Activated T-cell treated with anti-CD3 and anti-CD28 coated beads, Interleukin-2, amount 50 U/mL, for 48 hours (primary cell): ENCODE data around the gene NPHP4.
A peak's percentile ranks its signal among the peaks of the same experiment; 100 is the strongest.

ENCODE experiments used
- DNase-seq, 2 experiments: peaks; one replicate each; pipeline ENCODE4 v3.0.0-alpha.2; 2020

The NPHP4 gene

GRCh38 chr1:5992026-5992813 lies at the start of gene NPHP4:
TSS of gene NPHP4 (minus strand) at chr1:5992425. CDS start at chr1:5986289, 6,136 bp downstream.
- DNase-seq: peak; percentile 99 to 100

- DNase-seq: peak; percentile 49 to 51
Observed at GRCh38 chr1:6041432-6042062, 49.3 kb upstream of the NPHP4 start.

- no peak for DNase-seq
Observed at GRCh38 chr1:6040861-6041415, 48.7 kb upstream of the NPHP4 start.

- no peak for DNase-seq
Observed at GRCh38 chr1:6040444-6040843, 48.2 kb upstream of the NPHP4 start.

- no peak for DNase-seq
Observed at GRCh38 chr1:6039031-6039430, 46.8 kb upstream of the NPHP4 start.

GRCh38 chr1:6038603-6039002 lies 46.4 kb upstream of the NPHP4 start:
- no peak for DNase-seq

- DNase-seq: peak in 1 of 2 experiments; percentile 46
Observed at GRCh38 chr1:6037338-6037762, 45.1 kb upstream of the NPHP4 start.

- no peak for DNase-seq
Observed at GRCh38 chr1:6035719-6036118, 43.5 kb upstream of the NPHP4 start.

GRCh38 chr1:6035303-6035702 lies 43.1 kb upstream of the NPHP4 start:
- DNase-seq: no peak

GRCh38 chr1:6034750-6035096 lies 42.5 kb upstream of the NPHP4 start:
- no peak for DNase-seq

GRCh38 chr1:6033986-6034749 lies 41.9 kb upstream of the NPHP4 start:
- peak; percentile 58 to 63 for DNase-seq

GRCh38 chr1:6033124-6033523 lies 40.9 kb upstream of the NPHP4 start:
- no peak for DNase-seq

GRCh38 chr1:6030547-6031261 lies 38.5 kb upstream of the NPHP4 start:
- DNase-seq: no peak

- DNase-seq: no peak
Observed at GRCh38 chr1:6030132-6030531, 37.9 kb upstream of the NPHP4 start.

GRCh38 chr1:6029351-6029750 lies 37.1 kb upstream of the NPHP4 start:
- DNase-seq: no peak

GRCh38 chr1:6028042-6028850 lies 36.0 kb upstream of the NPHP4 start:
- DNase-seq: peak; percentile 75 to 77

- DNase-seq: peak in 1 of 2 experiments; percentile 61
Observed at GRCh38 chr1:6027591-6027990, 35.4 kb upstream of the NPHP4 start.

- peak; percentile 95 to 96 for DNase-seq
Observed at GRCh38 chr1:6026095-6026809, 34.0 kb upstream of the NPHP4 start.

GRCh38 chr1:6025269-6026094 lies 33.3 kb upstream of the NPHP4 start:
- DNase-seq: peak; percentile 44 to 50

GRCh38 chr1:6024376-6024775 lies 32.2 kb upstream of the NPHP4 start:
- DNase-seq: no peak
